ENCODE data around the gene MAPT. TPM values are rescaled to one million over a fixed set of nuclear protein-coding genes. Genes with fewer than 3 reads are reported as not detected.

The MAPT gene
- total and polyA plus RNA-seq, 2 of the 13 experiments (the other 11 are each of a cell fraction or from before 2014, with no cell fraction given) = 2.1 to 2.8 TPM

DNA sequence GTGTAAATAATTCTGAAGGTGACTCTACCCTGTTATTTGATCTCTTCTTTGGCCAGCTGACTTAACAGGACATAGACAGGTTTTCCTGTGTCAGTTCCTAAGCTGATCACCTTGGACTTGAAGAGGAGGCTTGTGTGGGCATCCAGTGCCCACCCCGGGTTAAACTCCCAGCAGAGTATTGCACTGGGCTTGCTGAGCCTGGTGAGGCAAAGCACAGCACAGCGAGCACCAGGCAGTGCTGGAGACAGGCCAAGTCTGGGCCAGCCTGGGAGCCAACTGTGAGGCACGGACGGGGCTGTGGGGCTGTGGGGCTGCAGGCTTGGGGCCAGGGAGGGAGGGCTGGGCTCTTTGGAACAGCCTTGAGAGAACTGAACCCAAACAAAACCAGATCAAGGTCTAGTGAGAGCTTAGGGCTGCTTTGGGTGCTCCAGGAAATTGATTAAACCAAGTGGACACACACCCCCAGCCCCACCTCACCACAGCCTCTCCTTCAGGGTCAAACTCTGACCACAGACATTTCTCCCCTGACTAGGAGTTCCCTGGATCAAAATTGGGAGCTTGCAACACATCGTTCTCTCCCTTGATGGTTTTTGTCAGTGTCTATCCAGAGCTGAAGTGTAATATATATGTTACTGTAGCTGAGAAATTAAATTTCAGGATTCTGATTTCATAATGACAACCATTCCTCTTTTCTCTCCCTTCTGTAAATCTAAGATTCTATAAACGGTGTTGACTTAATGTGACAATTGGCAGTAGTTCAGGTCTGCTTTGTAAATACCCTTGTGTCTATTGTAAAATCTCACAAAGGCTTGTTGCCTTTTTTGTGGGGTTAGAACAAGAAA lies 109.8 kb downstream of the MAPT start (continued):
- TF ChIP-seq, protein P1, sequence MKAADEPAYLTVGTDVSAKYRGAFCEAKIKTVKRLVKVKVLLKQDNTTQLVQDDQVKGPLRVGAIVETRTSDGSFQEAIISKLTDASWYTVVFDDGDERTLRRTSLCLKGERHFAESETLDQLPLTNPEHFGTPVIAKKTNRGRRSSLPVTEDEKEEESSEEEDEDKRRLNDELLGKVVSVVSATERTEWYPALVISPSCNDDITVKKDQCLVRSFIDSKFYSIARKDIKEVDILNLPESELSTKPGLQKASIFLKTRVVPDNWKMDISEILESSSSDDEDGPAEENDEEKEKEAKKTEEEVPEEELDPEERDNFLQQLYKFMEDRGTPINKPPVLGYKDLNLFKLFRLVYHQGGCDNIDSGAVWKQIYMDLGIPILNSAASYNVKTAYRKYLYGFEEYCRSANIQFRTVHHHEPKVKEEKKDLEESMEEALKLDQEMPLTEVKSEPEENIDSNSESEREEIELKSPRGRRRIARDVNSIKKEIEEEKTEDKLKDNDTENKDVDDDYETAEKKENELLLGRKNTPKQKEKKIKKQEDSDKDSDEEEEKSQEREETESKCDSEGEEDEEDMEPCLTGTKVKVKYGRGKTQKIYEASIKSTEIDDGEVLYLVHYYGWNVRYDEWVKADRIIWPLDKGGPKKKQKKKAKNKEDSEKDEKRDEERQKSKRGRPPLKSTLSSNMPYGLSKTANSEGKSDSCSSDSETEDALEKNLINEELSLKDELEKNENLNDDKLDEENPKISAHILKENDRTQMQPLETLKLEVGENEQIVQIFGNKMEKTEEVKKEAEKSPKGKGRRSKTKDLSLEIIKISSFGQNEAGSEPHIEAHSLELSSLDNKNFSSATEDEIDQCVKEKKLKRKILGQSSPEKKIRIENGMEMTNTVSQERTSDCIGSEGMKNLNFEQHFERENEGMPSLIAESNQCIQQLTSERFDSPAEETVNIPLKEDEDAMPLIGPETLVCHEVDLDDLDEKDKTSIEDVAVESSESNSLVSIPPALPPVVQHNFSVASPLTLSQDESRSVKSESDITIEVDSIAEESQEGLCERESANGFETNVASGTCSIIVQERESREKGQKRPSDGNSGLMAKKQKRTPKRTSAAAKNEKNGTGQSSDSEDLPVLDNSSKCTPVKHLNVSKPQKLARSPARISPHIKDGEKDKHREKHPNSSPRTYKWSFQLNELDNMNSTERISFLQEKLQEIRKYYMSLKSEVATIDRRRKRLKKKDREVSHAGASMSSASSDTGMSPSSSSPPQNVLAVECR (CRISPR knock-in tag; IDR thresholded peaks at IDR 0.05; ENCODE audit: borderline replicate concordance) = peak; percentile 67; the same call in 1 of the 2 replicates
- TF ChIP-seq PITX1 (CRISPR knock-in tag; IDR thresholded peaks at IDR 0.05) (peak; percentile 87), FOXO1 (CRISPR knock-in tag; IDR thresholded peaks at IDR 0.05) (peak; percentile 55; the same call in 1 of the 2 replicates), HNF4A (CRISPR knock-in tag; IDR thresholded peaks at IDR 0.05) (peak; percentile 91), ARNTL (CRISPR knock-in tag; IDR thresholded peaks at IDR 0.05) (peak; percentile 67; the same call in 1 of the 2 replicates), ZFY (CRISPR knock-in tag; IDR thresholded peaks at IDR 0.05) (peak; percentile 27), SRSF1 (optimal IDR thresholded peaks at IDR 0.05; ENCODE audit: low read depth, low read length) (peak; percentile 82), RAD21 (CRISPR knock-in tag; IDR thresholded peaks at IDR 0.05) (0 out of 2 replicates have a peak, but pooled peaks have one; percentile 9)
- TF ChIP-seq, protein P2, sequence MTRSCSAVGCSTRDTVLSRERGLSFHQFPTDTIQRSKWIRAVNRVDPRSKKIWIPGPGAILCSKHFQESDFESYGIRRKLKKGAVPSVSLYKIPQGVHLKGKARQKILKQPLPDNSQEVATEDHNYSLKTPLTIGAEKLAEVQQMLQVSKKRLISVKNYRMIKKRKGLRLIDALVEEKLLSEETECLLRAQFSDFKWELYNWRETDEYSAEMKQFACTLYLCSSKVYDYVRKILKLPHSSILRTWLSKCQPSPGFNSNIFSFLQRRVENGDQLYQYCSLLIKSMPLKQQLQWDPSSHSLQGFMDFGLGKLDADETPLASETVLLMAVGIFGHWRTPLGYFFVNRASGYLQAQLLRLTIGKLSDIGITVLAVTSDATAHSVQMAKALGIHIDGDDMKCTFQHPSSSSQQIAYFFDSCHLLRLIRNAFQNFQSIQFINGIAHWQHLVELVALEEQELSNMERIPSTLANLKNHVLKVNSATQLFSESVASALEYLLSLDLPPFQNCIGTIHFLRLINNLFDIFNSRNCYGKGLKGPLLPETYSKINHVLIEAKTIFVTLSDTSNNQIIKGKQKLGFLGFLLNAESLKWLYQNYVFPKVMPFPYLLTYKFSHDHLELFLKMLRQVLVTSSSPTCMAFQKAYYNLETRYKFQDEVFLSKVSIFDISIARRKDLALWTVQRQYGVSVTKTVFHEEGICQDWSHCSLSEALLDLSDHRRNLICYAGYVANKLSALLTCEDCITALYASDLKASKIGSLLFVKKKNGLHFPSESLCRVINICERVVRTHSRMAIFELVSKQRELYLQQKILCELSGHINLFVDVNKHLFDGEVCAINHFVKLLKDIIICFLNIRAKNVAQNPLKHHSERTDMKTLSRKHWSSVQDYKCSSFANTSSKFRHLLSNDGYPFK (CRISPR knock-in tag; IDR thresholded peaks at IDR 0.05; ENCODE audit: borderline replicate concordance) = peak; percentile 59; the same call in 1 of the 2 replicates
- TF ChIP-seq, protein P3, sequence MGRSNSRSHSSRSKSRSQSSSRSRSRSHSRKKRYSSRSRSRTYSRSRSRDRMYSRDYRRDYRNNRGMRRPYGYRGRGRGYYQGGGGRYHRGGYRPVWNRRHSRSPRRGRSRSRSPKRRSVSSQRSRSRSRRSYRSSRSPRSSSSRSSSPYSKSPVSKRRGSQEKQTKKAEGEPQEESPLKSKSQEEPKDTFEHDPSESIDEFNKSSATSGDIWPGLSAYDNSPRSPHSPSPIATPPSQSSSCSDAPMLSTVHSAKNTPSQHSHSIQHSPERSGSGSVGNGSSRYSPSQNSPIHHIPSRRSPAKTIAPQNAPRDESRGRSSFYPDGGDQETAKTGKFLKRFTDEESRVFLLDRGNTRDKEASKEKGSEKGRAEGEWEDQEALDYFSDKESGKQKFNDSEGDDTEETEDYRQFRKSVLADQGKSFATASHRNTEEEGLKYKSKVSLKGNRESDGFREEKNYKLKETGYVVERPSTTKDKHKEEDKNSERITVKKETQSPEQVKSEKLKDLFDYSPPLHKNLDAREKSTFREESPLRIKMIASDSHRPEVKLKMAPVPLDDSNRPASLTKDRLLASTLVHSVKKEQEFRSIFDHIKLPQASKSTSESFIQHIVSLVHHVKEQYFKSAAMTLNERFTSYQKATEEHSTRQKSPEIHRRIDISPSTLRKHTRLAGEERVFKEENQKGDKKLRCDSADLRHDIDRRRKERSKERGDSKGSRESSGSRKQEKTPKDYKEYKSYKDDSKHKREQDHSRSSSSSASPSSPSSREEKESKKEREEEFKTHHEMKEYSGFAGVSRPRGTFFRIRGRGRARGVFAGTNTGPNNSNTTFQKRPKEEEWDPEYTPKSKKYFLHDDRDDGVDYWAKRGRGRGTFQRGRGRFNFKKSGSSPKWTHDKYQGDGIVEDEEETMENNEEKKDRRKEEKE (IDR thresholded peaks at IDR 0.05) = no peak
- TF ChIP-seq, protein P4, sequence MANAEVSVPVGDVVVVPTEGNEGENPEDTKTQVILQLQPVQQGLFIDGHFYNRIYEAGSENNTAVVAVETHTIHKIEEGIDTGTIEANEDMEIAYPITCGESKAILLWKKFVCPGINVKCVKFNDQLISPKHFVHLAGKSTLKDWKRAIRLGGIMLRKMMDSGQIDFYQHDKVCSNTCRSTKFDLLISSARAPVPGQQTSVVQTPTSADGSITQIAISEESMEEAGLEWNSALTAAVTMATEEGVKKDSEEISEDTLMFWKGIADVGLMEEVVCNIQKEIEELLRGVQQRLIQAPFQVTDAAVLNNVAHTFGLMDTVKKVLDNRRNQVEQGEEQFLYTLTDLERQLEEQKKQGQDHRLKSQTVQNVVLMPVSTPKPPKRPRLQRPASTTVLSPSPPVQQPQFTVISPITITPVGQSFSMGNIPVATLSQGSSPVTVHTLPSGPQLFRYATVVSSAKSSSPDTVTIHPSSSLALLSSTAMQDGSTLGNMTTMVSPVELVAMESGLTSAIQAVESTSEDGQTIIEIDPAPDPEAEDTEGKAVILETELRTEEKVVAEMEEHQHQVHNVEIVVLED (CRISPR knock-in tag; IDR thresholded peaks at IDR 0.05; ENCODE audit: borderline replicate concordance) = peak; percentile 24; the same call in 1 of the 2 replicates

All from HepG2 (cell line).